ENCODE results near the gene ACSF2.

ACSF2 gene

GRCh38 chr17:50501054-50501453, 75.0 kb downstream of the ACSF2 start:
- H3K4me3 ChIP-seq (ENCODE audit: low read depth, low read length) = no peak overlapping the region
- TF ChIP-seq CTCF (IDR thresholded peaks at IDR 0.05; ENCODE audit: low read depth, low read length) = 0 out of 2 replicates have a peak, but pooled peaks have one; percentile 23

GRCh38 chr17:50502301-50502990, 76.4 kb downstream of the ACSF2 start:
- no peak overlapping the region for H3K4me3 ChIP-seq (ENCODE audit: low read depth, low read length)
- no peak for TF ChIP-seq CTCF (IDR thresholded peaks at IDR 0.05; ENCODE audit: low read depth, low read length)

GRCh38 chr17:50505591-50506130, 79.6 kb downstream of the ACSF2 start:
- TF ChIP-seq CTCF (IDR thresholded peaks at IDR 0.05; ENCODE audit: low read depth, low read length) = no peak

GRCh38 chr17:50506298-50506697, 80.3 kb downstream of the ACSF2 start:
- H3K4me3 ChIP-seq (ENCODE audit: low read depth, low read length) = no peak overlapping the region
- no peak for TF ChIP-seq CTCF (IDR thresholded peaks at IDR 0.05; ENCODE audit: low read depth, low read length)

More at GRCh38 chr17:50505591-50506130, 79.6 kb downstream of the ACSF2 start:
- H3K4me3 ChIP-seq (ENCODE audit: low read depth, low read length) = no peak overlapping the region

- no peak for TF ChIP-seq CTCF (IDR thresholded peaks at IDR 0.05; ENCODE audit: low read depth, low read length)
- H3K4me3 ChIP-seq (ENCODE audit: low read depth, low read length) = peak within 1 kb of the TSS; percentile 51
Measured at GRCh38 chr17:50507871-50508572, 82.0 kb downstream of the ACSF2 start, which contains the start of gene MYCBPAP. Gene MYCBPAP (plus strand): TSS chr17:50508439. CDS start chr17:50508675, 236 bp downstream.

GRCh38 chr17:50508573-50509460, 82.8 kb downstream of the ACSF2 start:
- H3K4me3 ChIP-seq (ENCODE audit: low read depth, low read length) = peak overlapping the region; percentile 51

More at GRCh38 chr17:50508573-50509460, 82.8 kb downstream of the ACSF2 start:
- TF ChIP-seq CTCF (IDR thresholded peaks at IDR 0.05; ENCODE audit: low read depth, low read length) = no peak
